Stimulated activated CD4-positive, alpha-beta T cell treated with anti-CD3 and anti-CD28 coated beads, Interleukin-15, amount 100 ng/mL, for 24 hours (primary cell): Measurements from ENCODE around the gene FRMD4B.
"Not testable (repeated sequence)": the region's sequence is repeated elsewhere in the genome, so short reads cannot be mapped to it uniquely, and the experiment has no call there.

Experiments
- DNase-seq: peaks from one replicate; pipeline ENCODE4 v3.0.0-alpha.2; 2020

The FRMD4B gene

DNA sequence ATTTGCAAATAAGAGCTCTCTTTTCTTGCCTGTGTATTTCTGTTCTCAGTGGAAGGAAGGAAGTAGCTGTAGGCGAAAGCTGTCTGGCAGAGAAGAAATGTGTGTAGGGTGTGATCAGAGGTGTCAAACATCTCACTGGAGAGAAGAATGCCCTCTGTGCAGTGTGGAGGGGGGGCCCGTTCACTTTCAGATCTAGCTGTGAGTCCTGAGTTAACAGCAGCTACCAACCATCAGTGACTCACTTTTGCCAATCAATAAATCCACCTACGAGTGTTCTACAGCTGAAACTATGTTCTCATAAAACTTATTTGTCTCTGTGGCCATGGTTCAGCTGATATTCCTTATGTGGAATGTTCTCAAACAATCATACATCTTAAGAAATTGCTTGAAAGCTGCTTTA, 103.7 kb downstream of the FRMD4B start:
- DNase-seq = peak; percentile 85

DNA sequence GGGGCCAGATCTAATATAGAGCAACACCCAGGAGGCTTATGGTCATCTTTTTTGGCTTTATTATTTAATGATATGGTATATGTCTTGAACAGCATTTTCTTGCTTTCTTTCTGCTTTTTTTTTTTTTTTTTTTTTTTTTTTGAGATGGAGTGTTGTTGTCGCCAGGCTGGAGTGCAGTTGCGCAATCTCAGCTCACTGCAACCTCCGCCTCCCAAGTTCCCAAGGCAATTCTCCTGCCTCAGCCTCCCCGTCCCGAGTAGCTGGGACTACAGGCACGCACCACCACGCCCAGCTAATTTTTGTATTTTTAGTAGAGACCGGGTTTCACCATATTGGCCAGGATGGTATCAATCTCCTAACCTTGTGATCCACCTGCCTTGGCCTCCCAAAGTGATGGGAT, 108.5 kb downstream of the FRMD4B start:
- DNase-seq = not testable (repeated sequence)

DNA sequence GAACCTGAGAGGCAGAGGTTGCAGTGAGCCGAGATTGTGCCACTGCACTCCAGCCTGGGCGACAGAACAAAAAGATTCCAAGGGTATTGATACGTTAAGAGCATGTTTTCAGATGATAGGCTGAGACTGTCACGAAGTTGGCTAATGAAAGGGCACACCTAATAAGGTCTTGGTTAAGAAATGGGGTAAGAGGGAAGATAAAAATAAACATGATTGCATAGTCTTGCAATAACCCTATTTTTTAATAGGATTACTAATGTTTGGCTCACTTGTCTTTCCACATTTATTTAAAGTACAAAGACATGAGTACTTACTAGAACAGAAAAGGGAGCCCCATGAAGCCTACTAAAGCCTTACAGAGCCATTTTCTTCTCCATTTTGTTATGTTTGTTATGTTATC, 109.0 kb downstream of the FRMD4B start:
- no peak for DNase-seq

DNA sequence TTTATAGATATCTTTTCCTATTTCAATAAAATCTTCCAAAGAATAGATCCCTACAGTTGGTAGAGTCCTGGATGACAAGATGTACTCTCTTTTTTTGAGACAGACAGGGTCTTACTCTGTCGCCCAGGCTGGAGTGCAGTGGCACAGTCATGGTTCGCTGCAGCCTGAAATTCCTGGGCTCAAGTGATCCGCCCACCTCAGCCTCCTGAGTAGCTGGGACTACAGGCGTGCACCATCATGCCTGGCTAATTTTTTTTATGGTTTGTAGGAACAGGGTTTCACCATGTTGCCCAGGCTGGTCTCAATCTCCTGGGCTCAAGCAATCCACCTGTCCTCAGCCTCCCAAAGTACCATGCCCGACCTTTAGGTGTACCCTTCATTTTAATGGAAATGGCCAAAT, 109.7 kb downstream of the FRMD4B start:
- DNase-seq = not testable (repeated sequence)

DNA sequence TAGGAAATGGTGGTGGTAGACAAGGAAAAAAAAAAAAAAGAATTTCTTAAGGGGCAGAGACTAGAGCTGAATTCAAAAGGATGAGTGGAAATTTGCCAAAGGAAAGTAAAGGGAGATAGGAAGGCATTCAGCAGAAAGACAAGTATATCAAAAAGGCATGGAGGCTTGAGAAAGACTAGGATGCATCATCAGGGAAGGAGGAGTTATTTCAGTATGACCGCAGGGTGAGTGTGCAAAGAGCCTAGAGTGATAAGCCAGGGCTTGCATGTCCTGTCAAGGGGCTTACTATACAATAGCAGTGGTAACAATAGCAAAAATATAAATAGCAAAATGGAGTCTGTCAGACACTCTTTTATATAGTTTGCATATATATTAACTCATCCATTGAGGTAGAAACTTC, 112.0 kb downstream of the FRMD4B start:
- DNase-seq = no peak

DNA sequence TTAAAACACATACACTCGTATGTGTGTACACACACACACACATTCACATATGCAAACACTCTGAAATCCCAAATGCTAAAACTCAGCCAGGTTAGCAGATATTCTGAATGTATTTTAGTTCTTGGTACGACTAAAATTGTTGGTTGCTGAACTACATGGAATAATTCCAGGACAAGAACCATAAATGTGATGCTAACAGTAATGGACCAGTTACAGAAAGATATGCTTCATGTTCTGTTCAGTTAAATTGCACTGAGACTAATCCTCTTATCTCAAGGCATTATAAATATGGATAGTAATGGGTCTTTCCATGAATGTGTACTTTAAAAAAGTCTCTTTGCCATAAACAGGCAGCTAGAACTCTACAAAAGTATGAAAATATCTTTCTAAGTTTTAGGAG, 113.3 kb downstream of the FRMD4B start:
- no peak for DNase-seq

DNA sequence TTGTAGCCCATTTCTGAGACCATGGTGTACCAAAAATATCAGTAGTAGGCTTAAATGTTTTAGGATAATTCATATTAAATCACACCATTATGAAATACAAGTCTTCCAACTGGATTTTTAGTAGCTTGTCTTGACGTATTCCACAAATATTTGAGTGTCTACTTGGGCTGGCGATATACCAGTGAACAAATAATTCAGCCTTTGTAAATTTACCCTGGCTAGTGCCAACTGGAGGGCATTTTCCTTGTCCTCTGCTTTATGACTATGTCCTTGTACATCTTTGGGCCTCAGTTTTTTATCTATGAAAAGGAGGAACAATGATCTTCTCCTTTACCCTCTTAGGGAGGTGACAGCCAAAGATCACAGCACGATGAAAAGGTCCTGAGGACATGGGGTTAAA, 114.8 kb downstream of the FRMD4B start:
- no peak for DNase-seq

DNA sequence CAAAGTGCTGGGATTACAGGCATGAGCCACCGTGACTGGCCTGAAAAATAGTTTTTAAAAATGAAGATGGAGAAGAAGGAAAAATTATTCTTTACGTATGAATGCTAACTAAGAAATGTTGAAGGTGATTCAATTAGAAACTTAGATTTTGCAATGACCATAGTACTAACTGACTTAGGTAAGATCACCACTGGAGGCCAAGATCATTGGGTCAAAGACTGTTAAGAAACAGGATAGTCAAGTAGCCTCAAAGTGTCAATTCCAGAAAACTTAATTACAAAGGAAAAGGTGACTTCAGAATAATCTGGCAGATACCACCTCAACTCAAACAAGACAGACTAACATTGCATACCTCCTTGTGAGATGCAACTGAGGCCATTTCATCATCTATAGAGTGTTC, 119.3 kb downstream of the FRMD4B start:
- DNase-seq = no peak

DNA sequence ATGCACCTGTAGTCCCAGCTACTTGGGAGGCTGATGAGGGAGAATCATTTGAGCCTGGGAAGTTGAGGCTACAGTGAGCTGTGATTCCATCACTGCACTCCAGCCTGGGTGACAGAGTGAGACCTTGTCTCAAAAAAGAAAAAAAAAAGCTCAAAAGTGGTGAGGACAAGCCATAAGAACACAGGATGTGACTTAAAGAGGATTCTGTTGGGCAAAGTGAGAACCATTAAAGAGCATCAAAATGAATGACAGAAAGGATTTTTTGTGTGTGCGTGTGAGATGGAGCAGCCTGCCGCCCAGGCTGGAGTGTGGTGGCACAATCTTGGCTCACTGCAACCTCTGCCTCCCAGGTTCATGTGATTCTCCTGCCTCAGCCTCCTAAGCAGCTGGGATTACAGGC, 119.8 kb downstream of the FRMD4B start:
- not testable (repeated sequence) for DNase-seq

DNA sequence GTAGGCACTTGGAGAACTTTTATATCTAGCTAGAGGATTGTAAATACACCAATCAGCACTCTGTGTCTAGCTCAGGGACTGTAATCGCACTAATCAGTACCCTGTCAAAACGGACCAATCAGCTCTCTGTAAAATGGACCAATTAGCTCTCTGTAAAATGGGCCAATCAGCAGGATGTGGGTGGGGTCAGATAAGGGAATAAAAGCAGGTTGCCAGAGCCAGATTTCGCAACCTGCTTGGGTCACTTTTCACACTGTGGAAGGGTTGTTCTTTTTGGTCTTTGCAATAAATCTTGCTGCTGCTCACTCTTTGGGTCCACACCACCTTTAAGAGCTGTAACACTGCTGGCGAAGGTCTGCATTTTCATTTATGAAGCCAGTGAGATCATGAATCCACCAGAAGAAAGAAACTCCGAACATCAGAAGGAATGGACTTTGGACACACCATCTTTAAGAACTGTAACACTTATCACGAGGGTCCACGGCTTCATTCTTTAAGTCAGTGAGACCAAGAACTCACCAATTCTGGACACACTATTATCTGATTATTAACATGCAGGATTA, 125.0 kb downstream of the FRMD4B start:
- DNase-seq = not testable (repeated sequence)

DNA sequence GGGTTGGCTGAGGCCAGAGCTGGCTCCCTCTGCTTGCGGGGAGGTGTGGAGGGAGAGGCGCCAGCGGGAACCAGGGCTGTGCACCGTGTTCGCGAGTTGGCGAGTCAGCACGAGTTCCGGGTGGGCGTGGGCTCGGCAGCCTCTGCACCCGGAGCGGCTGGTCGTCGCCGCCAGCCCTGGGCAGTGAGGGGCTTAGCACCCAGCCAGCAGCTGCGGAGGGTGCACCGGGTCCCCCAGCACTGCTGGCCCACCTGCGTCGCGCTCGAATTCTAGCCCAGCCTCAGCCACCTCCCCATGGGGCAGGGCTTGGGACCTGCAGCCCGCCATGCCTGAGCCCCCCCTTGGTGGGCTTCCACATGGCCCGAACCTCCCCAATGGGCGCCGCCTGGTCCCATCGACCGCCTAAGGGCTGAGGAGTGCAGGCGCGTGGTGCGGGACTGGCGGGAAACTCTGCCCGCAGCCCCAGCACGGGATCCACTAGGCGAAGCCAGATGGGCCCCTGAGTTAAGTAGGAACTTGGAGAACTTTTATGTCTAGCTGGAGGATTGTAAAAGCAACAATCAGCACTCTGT, 125.6 kb downstream of the FRMD4B start:
- DNase-seq = no peak

DNA sequence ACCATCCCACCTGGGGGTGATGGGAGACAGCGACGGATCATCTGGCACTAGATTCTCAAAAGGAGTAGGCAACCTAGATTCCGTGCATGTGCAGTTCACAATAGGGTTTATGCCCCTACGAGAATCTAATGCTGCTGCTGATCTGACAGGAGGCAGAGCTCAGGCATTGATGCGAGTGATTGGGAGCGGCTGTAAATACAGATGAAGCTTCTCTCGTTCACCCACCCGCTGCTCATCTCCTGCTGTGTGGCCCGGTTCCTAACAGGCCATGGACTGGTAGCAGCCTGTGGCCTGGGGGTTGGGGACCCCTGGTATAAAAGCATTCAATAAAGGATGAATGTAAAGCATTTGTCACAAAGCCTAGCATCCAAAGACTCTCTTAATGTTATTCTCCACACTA, 126.8 kb downstream of the FRMD4B start:
- no peak for DNase-seq

DNA sequence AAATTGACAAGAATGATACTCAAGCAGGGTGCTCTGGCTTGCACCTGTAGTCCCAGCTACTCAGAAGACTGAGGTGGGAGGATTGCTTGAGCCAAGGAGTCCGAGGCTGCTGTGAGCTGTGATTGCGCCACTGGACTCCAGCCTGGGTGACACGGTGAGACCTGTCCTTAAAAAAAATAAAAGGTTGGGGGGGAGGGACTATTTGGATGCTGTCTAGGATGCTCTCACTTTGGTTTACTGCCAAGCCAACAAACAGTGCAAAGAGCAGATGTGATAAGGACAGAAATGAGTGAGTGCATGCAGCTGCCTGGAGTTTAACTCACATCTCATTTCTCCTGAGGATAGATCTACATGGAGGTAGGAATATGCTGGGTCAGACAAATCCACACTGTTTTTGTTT, 130.0 kb downstream of the FRMD4B start:
- no peak for DNase-seq

DNA sequence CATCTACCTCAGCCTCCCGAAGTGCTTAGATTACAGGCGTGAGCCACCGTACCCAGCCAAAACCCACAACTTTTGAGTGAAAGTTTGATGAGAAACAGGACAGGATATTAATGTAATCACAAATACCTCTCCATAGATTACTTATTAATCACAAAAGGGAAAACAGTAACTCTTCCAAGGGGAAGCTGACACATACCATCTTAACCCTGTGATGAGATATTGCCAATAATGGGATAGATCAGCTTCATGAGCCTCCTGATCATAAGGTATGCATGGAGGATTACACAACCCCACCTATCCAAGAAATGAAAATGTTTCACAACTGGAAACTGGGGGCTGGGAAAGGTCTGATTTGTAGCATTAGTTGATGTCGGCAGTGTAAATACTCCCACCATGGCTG, 131.5 kb downstream of the FRMD4B start:
- no peak for DNase-seq

DNA sequence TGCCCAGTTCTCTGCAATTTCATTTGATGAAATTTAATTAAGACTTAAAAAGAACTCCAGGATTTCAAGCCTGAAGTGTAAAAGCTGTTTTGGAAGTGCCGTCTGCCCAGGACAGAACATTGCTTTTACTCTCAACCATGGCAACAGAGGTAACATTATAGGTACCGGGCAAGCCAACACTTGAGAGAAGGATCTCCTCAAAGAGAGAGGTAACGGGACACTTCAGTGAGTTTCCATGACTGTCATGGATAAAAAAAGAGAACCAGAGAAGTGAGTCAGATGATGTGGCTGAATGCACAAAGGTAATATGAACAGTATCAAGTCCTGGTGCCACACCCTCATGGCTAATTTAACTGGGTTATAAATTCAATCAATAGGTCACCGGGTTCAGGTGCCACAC, 133.3 kb downstream of the FRMD4B start:
- DNase-seq = no peak

DNA sequence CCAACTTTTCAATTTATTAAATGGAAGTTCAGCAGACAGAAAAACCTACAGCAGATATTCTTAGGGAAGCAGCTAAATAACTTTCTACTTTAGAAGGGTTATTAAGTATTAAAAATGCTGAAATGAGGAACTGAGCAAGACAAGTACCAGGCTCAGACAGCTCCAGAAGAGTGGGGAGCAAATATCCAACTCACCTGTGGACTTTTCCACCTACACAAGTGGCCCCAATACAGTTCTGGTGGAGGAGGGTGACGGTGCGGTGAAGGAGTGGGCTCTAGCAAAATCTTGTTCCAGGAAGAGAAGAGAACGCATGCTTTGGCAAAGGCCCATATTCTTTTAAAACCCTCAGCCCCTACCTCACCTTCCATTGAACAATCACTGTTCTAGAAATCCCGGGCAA, 133.7 kb downstream of the FRMD4B start:
- no peak for DNase-seq

DNA sequence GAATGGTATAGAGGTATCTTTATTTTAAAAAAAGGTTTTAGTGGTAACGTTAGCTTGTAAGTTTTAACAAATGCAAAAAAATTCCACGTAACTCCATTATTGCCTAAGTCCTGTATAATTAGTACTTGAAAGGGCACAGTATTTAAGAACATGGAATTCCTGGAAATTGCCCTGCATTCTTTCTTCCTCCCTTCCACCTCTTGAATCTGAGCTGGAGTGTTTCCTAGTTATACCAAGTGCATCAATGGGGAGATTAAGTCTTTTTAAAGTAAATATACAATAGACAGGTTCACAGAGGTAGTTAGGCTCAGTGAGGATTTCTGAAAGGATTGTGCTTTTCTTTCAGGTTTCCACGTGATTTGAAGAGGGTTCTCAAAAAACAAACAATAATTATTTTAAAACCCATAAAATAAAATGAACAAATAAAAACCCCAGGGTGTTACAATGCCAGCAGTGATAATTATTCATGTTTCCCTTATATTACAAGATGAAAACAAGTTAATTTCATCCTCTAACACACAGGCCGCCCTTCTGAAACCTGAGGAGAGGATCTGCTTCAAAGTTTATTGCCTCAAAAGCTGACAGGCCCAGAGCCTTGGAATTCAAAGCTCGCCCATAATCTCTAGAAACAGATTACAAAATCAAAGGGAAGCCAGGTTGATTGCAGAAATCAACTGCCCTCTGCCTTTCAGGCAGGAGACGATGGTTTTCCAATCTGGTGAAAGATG, 134.6 kb downstream of the FRMD4B start:
- DNase-seq = no peak

DNA sequence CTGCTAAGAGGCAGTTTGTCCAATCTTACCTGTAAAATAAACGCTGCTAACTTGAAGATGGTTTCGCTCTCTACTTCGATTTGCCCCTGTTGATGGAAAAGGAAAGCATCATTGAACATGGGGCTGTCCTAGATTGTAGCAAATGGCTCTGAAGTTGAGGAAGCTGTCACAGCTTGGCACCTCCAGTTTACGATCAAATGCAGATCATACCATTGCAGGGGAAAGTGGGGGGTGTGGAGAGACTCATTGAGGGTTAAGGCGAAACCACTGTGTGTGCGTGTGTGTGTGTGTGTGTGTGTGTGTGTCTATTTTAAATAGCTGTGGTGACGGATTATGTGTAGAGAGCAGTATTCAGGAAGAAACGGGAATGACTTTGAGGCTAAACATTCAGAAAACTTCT, 135.9 kb downstream of the FRMD4B start:
- peak; percentile 69 for DNase-seq

DNA sequence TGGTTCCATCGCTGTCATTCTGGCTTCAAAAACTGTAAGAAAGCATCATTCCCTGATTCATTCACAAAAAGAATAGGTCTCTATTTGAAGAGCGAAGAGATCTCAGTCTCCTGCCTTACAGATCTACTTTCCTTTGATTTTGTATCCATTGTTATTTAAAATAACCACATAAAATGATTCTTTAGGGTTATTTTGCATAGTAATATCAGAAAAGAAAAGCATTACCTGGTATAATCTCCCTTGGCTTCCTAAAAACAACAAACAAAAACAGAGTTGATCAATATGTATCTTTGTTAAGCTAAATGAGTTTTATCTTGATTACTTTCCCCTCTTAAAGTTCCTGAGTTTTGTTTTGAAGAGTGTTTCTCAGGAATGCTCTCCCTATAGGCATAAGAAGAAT, 136.9 kb downstream of the FRMD4B start:
- no peak for DNase-seq

DNA sequence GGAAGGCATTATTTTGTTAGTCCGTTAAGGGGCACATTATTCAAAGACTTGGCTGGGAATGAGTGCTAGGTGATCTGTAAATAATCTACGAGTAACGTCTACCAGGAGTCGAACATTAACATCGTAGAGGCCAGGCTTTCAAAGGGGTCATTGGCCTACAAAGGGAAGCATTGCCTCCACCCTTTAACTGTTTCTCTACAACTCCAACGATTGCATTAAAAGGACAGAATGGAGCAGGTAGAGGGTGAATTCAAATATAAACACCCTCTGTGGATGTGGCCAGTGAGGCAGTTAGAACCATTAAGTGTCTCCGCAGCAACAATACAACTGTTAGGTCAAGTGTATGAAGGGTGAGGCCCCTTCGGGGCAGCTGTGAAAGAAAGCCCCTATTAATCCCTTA, 137.5 kb downstream of the FRMD4B start:
- DNase-seq = no peak

DNA sequence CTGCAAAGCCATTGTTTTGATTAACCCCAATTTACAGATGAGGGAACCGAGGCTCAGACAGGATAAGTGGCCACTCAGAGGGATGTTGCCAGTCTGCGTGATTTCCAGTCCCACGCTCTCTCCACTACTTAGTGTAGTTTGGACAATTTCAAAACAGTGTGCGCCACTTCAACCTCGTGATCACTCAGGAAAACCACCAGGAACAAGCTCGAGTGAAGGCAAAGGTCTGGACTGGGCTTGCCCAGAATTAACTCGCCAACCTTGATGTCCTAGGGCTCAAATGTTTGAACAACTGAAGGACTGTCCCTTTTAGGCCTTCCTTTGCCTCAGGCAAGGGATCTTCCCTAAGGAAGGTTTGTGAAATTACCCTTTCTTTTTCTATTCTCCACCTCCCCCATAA, 139.3 kb downstream of the FRMD4B start:
- no peak for DNase-seq

DNA sequence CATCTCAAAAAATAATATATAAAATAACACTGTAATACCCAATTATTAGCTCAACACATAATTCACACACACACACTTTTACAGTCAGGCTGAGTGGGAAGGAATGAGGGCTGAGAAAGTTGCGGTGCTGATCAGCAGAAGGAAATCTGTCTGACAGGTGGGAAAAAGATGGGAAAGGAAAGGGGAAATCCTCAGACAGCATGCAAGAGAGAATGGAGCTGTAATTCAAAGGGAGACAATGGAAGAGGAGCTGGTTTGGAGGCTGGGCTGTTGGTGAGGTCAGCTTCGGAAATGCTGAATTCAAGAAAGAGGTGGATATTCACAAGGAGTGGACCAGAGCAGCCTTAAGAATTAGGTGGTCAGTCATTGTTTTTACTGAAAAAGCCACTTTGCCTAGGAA, 141.8 kb downstream of the FRMD4B start:
- DNase-seq = no peak

DNA sequence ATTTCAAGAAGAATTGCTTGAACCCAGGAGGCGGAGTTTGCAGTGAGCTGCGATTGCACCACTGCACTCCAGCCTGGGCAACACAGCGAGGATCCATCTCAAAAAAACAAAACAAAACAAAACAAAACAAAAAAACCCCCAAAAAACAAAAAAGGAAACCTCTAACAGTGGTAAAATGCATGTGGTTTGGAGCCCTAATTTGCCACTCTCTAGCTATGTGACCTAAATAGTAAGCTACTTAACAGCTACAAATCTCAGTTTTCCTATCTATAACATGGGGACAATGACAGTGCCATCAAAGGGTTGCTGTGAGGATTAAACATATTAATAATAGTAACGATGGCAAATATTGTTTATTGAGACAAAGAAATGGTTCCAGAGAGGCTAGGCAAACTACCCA, 144.1 kb downstream of the FRMD4B start:
- DNase-seq = no peak

DNA sequence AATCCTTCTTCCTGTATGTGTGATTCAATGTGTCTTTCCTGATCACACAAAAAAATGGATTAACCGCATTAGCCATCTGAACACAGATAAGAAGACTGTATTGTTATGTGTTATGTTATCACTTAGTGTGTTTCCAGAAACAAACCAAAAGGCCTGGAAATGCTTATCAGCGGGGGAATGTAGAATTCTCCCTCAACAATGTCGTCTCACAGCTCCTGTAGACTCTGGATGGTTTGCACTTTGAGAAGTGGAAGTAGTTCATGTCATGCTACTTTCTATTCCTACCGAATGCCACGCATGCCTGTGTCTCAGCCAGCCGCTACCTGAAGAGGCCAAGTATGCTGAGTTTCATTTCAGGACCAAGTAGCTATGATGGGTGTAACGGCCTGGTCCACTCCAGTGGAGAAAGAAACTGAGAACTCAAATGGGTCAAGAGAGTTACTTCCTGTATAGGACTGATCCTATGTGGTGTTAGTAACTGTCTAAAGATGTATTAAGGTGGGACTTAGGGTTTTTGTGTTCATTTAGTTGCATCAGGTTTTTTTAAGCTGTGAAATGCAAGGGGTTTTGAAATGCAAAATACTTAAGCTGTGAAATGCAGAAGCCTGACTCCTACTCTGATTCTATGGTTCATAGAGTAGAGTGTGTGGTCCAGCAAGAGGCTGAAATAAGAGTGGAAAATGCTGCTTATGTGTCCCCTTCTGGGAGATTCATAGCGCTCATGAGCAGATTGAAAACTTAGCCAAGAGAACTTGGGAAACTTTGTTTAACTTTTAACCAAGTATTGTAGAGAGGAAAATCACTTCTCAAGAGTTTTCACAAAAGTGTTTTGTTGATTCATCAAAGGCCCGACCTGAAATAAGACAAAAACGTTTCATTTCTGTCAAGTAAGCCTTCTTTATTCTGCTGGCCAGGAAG, 145.0 kb downstream of the FRMD4B start:
- DNase-seq = no peak
